ENCODE results near the gene CTBP1.

- no peak for TF ChIP-seq NFIC (IDR thresholded peaks at IDR 0.05)
- TF ChIP-seq EP300 (IDR thresholded peaks at IDR 0.05; ENCODE audit: borderline replicate concordance): no peak
- no peak for TF ChIP-seq RAD21 (IDR thresholded peaks at IDR 0.05; ENCODE audit: low read depth)
- no peak for TF ChIP-seq ZBTB7A (IDR thresholded peaks at IDR 0.05; ENCODE audit: low read depth)
- TF ChIP-seq, protein P1, sequence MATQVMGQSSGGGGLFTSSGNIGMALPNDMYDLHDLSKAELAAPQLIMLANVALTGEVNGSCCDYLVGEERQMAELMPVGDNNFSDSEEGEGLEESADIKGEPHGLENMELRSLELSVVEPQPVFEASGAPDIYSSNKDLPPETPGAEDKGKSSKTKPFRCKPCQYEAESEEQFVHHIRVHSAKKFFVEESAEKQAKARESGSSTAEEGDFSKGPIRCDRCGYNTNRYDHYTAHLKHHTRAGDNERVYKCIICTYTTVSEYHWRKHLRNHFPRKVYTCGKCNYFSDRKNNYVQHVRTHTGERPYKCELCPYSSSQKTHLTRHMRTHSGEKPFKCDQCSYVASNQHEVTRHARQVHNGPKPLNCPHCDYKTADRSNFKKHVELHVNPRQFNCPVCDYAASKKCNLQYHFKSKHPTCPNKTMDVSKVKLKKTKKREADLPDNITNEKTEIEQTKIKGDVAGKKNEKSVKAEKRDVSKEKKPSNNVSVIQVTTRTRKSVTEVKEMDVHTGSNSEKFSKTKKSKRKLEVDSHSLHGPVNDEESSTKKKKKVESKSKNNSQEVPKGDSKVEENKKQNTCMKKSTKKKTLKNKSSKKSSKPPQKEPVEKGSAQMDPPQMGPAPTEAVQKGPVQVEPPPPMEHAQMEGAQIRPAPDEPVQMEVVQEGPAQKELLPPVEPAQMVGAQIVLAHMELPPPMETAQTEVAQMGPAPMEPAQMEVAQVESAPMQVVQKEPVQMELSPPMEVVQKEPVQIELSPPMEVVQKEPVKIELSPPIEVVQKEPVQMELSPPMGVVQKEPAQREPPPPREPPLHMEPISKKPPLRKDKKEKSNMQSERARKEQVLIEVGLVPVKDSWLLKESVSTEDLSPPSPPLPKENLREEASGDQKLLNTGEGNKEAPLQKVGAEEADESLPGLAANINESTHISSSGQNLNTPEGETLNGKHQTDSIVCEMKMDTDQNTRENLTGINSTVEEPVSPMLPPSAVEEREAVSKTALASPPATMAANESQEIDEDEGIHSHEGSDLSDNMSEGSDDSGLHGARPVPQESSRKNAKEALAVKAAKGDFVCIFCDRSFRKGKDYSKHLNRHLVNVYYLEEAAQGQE (IDR thresholded peaks at IDR 0.05; ENCODE audit: low read depth): no peak
- no peak for TF ChIP-seq CREB1 (IDR thresholded peaks at IDR 0.05; ENCODE audit: low read depth)
- TF ChIP-seq, protein P2, sequence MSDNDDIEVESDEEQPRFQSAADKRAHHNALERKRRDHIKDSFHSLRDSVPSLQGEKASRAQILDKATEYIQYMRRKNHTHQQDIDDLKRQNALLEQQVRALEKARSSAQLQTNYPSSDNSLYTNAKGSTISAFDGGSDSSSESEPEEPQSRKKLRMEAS (IDR thresholded peaks at IDR 0.05): no peak
- no peak for TF ChIP-seq YY1 (IDR thresholded peaks at IDR 0.05; ENCODE audit: low read depth)
- TF ChIP-seq TAF1 (IDR thresholded peaks at IDR 0.05; ENCODE audit: low read depth): no peak
- TF ChIP-seq EGR1 (IDR thresholded peaks at IDR 0.05): no peak
- TF ChIP-seq FOXM1 (IDR thresholded peaks at IDR 0.05; ENCODE audit: borderline replicate concordance, low read depth): no peak
Measured at GRCh38 chr4:1218634-1219565, 30.0 kb downstream of the CTBP1 start.
